VCaP (cell line): ENCODE results near the gene UBE2V1.

Experiments used
- H3K27ac ChIP-seq: fragments of 450-650 bp; 2 replicates; pipeline ENCODE4 v1.5.1; 2017
- TF ChIP-seq, protein P1 (sequence below): fragments of 450-650 bp; conservative IDR thresholded peaks from 2 replicates; pipeline ENCODE4 v1.5.1; 2017; ENCODE audit warnings: mild to moderate bottlenecking, moderate library complexity

Gene UBE2V1

DNA sequence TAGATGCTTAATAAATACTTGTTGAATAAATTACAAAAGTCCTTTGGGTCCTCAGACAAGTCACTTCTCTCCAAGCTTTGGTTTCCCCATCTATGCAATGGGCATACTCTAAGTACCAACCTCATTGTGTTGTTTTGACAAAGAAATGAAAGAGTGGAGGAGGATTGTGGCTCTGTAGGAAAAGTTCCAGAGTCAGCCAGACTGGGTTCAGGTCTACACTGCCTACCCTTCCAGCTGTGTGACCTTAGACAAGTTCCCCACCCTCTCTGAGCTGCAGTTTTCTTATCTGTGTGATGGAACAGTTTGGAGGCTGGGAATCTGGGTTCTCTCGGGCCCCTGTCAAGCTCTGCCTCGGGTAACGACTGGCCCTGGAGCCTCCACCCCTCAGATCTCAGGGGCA lies 76.2 kb downstream of the UBE2V1 start:
- TF ChIP-seq, protein P1, sequence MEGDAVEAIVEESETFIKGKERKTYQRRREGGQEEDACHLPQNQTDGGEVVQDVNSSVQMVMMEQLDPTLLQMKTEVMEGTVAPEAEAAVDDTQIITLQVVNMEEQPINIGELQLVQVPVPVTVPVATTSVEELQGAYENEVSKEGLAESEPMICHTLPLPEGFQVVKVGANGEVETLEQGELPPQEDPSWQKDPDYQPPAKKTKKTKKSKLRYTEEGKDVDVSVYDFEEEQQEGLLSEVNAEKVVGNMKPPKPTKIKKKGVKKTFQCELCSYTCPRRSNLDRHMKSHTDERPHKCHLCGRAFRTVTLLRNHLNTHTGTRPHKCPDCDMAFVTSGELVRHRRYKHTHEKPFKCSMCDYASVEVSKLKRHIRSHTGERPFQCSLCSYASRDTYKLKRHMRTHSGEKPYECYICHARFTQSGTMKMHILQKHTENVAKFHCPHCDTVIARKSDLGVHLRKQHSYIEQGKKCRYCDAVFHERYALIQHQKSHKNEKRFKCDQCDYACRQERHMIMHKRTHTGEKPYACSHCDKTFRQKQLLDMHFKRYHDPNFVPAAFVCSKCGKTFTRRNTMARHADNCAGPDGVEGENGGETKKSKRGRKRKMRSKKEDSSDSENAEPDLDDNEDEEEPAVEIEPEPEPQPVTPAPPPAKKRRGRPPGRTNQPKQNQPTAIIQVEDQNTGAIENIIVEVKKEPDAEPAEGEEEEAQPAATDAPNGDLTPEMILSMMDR, result no peak

GRCh38 chr20:50034567-50035180 lies 78.3 kb downstream of the UBE2V1 start:
- no peak overlapping the region for H3K27ac ChIP-seq

More for the DNA sequence above, 76.2 kb downstream of the UBE2V1 start:
- no peak overlapping the region for H3K27ac ChIP-seq

GRCh38 chr20:50032955-50033666 lies 79.8 kb downstream of the UBE2V1 start:
- H3K27ac ChIP-seq, result no peak overlapping the region
- TF ChIP-seq, protein P1, result no peak

More at GRCh38 chr20:50034567-50035180, 78.3 kb downstream of the UBE2V1 start:
- TF ChIP-seq, protein P1, result no peak
